K562 (cell line): ENCODE measurements around the gene TMTC2.

Source experiments
- EZH2 ChIP-seq: IDR thresholded peaks from 2 replicates; pipeline ENCODE4 v1.6.1; 2012; ENCODE audit warnings: low read depth, mild to moderate bottlenecking, inconsistent platforms, low read length, borderline replicate concordance
- TAF1 ChIP-seq: IDR thresholded peaks from 2 replicates; pipeline ENCODE4 v1.6.1; 2011; ENCODE audit warnings: mild to moderate bottlenecking, low read length, moderate library complexity; ENCODE audit not compliant: insufficient read depth, control insufficient read depth, severe bottlenecking; ENCODE audit errors: extremely low read depth

DNA sequence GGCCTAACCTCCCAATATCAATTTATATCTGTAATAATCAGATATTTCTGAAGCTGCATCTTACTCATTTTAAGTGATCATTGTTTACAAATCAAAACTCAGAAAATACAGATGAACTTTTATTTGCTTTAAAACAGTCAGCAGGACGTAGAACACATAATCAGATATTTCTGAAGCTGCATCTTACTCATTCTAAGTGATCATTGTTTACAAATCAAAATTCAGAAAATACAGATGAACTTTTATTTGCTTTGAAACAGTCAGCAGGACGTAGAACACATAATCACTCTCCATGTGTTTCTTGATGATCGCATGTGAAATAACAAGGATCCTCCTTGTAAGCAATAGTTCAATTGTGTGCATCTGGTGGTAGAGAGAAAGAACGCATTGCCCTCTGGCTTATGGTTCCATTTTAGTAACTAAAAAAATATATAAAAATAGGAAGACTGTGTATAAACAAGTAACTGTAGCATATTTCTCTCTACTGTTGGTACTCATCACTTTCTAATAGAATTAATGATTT is 15.0 kb upstream of the TMTC2 start:
- no peak for TF ChIP-seq TAF1
- no peak for TF ChIP-seq EZH2
